GM23248 (cell line): ENCODE measurements around the gene FUT9.

Experiments
- EZH2 ChIP-seq: fragments of 200-600 bp; sonication (generic); IDR thresholded peaks from 2 replicates; pipeline ENCODE4 v1.6.1; 2018; ENCODE audit warnings: antibody characterized with exemption, mild to moderate bottlenecking; ENCODE audit not compliant: insufficient read depth, poor library complexity, severe bottlenecking
- EZH2phosphoT487 ChIP-seq: fragments of 200-600 bp; sonication (generic); IDR thresholded peaks from 2 replicates; pipeline ENCODE4 v1.6.1; 2018; ENCODE audit warnings: antibody characterized with exemption, moderate library complexity, mild to moderate bottlenecking, low read depth; ENCODE audit not compliant: insufficient read depth

DNA sequence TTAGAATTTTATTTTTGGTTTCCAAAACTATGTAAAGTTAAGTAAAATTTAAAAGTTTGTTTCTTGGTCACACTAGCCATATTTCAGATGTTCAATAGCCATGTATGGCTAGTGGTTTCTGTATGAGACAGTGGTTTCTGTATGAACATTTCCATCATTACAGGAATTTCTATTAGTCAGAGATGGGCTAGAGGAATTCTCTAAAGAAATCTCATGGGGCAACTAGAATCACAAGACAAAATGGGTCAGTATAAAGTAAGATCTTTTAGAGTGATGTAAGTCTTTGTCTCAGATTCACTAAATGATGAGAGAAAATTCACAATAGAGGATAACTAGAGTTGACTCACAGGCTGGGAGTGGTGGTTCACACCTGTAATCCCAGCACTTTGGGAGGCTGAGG lies 149.0 kb downstream of the FUT9 start:
- TF ChIP-seq EZH2phosphoT487: no peak
- TF ChIP-seq EZH2: no peak
